Hepatocyte (in vitro differentiated cells): ENCODE results near the gene SPG21.
"Not testable (repeated sequence)": the region's sequence is repeated elsewhere in the genome, so short reads cannot be mapped to it uniquely, and the experiment has no call there.

Experiments used
- CTCF ChIP-seq: fragments of 200-600 bp; sonication (generic); IDR thresholded peaks from 2 replicates; pipeline ENCODE4 v1.5.1; 2016; ENCODE audit warnings: antibody characterized with exemption, mild to moderate bottlenecking; ENCODE audit not compliant: poor library complexity
- EZH2 ChIP-seq: fragments of 200-600 bp; sonication (generic); IDR thresholded peaks from 2 replicates; pipeline ENCODE4 v1.6.1; 2016; ENCODE audit warnings: antibody characterized with exemption, mild to moderate bottlenecking, borderline replicate concordance

GRCh38 chr15:65011198-65011597 is 21.5 kb upstream of the SPG21 start:
- not testable (repeated sequence) for TF ChIP-seq CTCF, EZH2
